GM23338 (cell line): Measurements from ENCODE around the gene SIN3B. TPM values are rescaled to one million over a fixed set of nuclear protein-coding genes. Genes with fewer than 3 reads are reported as not detected.

Experiments
- ATAC-seq: fragments of 200-7000 bp; cut with Tn5 transposase; 3 replicates; pipeline ENCODE4 v1.9.1; 2020
- DNase-seq: peaks from one replicate; pipeline ENCODE4 v3.0.0-alpha.2; 2015; ENCODE audit warnings: low spot score
- H2AFZ ChIP-seq: fragments of 200-600 bp; sonication (generic); 2 replicates; pipeline ENCODE4 v1.8.0; 2016; ENCODE audit warnings: antibody characterized with exemption, mild to moderate bottlenecking, moderate library complexity
- H3F3A ChIP-seq: fragments of 200-600 bp; sonication (generic); replicated peaks from 2 replicates; pipeline ENCODE4 v1.8.0; 2017; ENCODE audit warnings: antibody characterized with exemption, mixed run types, low read depth
- H3K27ac ChIP-seq: fragments of 200-600 bp; sonication (generic); 2 replicates; pipeline ENCODE4 v1.6.1; 2016; ENCODE audit warnings: low read depth
- H3K27me3 ChIP-seq: fragments of 200-600 bp; sonication (generic); 2 replicates; pipeline ENCODE4 v1.8.0; 2016; ENCODE audit warnings: mild to moderate bottlenecking, mixed run types, moderate library complexity; ENCODE audit not compliant: insufficient read depth
- H3K36me3 ChIP-seq: fragments of 200-600 bp; sonication (generic); 2 replicates; pipeline ENCODE4 v1.8.0; 2016; ENCODE audit warnings: mild to moderate bottlenecking; ENCODE audit not compliant: insufficient read depth
- H3K4me1 ChIP-seq: fragments of 200-600 bp; sonication (generic); 2 replicates; pipeline ENCODE4 v1.8.0; 2016; ENCODE audit warnings: mild to moderate bottlenecking, moderate library complexity; ENCODE audit not compliant: insufficient read depth
- H3K4me2 ChIP-seq: fragments of 200-600 bp; sonication (generic); 2 replicates; pipeline ENCODE4 v1.7.1; 2017; ENCODE audit warnings: mixed run types
- H3K4me3 ChIP-seq: fragments of 200-600 bp; sonication (generic); 2 replicates; pipeline ENCODE4 v1.6.1; 2016; ENCODE audit warnings: mixed run types
- H3K79me2 ChIP-seq: fragments of 200-600 bp; sonication (generic); replicated peaks from 2 replicates; pipeline ENCODE4 v1.8.0; 2017; ENCODE audit warnings: mild to moderate bottlenecking; ENCODE audit not compliant: insufficient read depth
- H3K9me2 ChIP-seq: fragments of 200-600 bp; sonication (generic); 2 replicates; pipeline ENCODE4 v1.8.0; 2017; ENCODE audit not compliant: insufficient read depth
- H4K20me1 ChIP-seq: fragments of 200-600 bp; sonication (generic); replicated peaks from 2 replicates; pipeline ENCODE4 v1.8.0; 2017; ENCODE audit warnings: mild to moderate bottlenecking; ENCODE audit not compliant: insufficient read depth
- H3K27ac Mint-ChIP-seq: 2 replicates; pipeline ENCODE4 v1.8.0; 2020; ENCODE audit warnings: inconsistent platforms, mild to moderate bottlenecking, moderate library complexity, mixed read lengths
- H3K27me3 Mint-ChIP-seq: 3 replicates; pipeline ENCODE4 v1.8.0; 2022; ENCODE audit warnings: low read depth, mild to moderate bottlenecking, moderate library complexity, mixed read lengths, inconsistent platforms; ENCODE audit not compliant: insufficient read depth, poor library complexity
- H3K36me3 Mint-ChIP-seq: 3 replicates; pipeline ENCODE4 v1.8.0; 2021; ENCODE audit warnings: low read depth, mild to moderate bottlenecking, inconsistent platforms, moderate library complexity, mixed read lengths
- H3K4me1 Mint-ChIP-seq: 3 replicates; pipeline ENCODE4 v1.8.0; 2020; ENCODE audit warnings: mild to moderate bottlenecking, inconsistent platforms, mixed read lengths
- H3K4me3 Mint-ChIP-seq: 3 replicates; pipeline ENCODE4 v1.8.0; 2021; ENCODE audit warnings: moderate library complexity, mild to moderate bottlenecking, inconsistent platforms, mixed read lengths
- H3K9me3 Mint-ChIP-seq: 3 replicates; pipeline ENCODE4 v1.8.0; 2020; ENCODE audit warnings: moderate library complexity, mild to moderate bottlenecking, inconsistent platforms, mixed read lengths
- CTCF ChIP-seq, 2 experiments: fragments of 200-600 bp in 1 of 2; sonication (generic) in 1 of 2; conservative IDR thresholded peaks; 2 replicates each; pipeline versions ENCODE4 v1.5.1 to v1.6.1; 2016 to 2017; ENCODE audit warnings: antibody characterized with exemption in 2 of 2, low read depth in 2 of 2, mild to moderate bottlenecking in 2 of 2, moderate library complexity in 1 of 2
- EZH2 ChIP-seq: fragments of 200-600 bp; sonication (generic); IDR thresholded peaks from one replicate; pipeline ENCODE4 v1.8.0; 2017; ENCODE audit warnings: antibody characterized with exemption, mild to moderate bottlenecking, low read depth; ENCODE audit not compliant: unreplicated experiment
- JUNB ChIP-seq: IDR thresholded peaks from one replicate; pipeline ENCODE4 v1.6.1; 2016; ENCODE audit warnings: antibody characterized with exemption; ENCODE audit not compliant: unreplicated experiment
- POLR2AphosphoS5 ChIP-seq: IDR thresholded peaks from 2 replicates; pipeline ENCODE4 v1.6.1; 2016; ENCODE audit warnings: antibody characterized with exemption, low read depth
- REST ChIP-seq: IDR thresholded peaks from one replicate; pipeline ENCODE4 v1.6.1; 2018; ENCODE audit warnings: antibody characterized with exemption; ENCODE audit not compliant: unreplicated experiment
- STAT1 ChIP-seq: IDR thresholded peaks from one replicate; pipeline ENCODE4 v1.6.1; 2016; ENCODE audit warnings: antibody characterized with exemption; ENCODE audit not compliant: unreplicated experiment
- ZNF331 ChIP-seq: fragments of 250-450 bp; sonication (Bioruptor Pico); IDR thresholded peaks from 2 replicates; pipeline ENCODE4 v1.5.0; 2020; ENCODE audit warnings: low read depth, mild to moderate bottlenecking, moderate library complexity
- ZNF462 ChIP-seq: fragments of 250-450 bp; sonication (Bioruptor Pico); IDR thresholded peaks from 2 replicates; pipeline ENCODE4 v1.5.0; 2020; ENCODE audit warnings: mild to moderate bottlenecking, moderate library complexity
- polyA plus RNA-seq: library from polyadenylated mRNA; unstranded; fragments of >200 nt; fragmentation: Nextera tagmentation; extraction: Ambion mirVana; gene quantifications from 2 replicates; pipeline ENCODE4 v1.2.1, GENCODE V29; 2016
- total RNA-seq: library from RNA; depleted of rRNA; stranded (reverse); fragments of >200 nt; shearing (Covaris generic); gene quantifications from 2 replicates; pipeline ENCODE4 v1.2.3, GENCODE V29; 2014

SIN3B gene
- total and polyA plus RNA-seq, 2 experiments from 2014 or later, result 37.6 to 68.6 TPM

- Histone ChIP-seq H3K27ac (no peak overlapping the region), H3K4me3 (no peak overlapping the region), H3K79me2 (0 out of 2 replicates have a peak, but pooled peaks cover 6% of the 10 kb centered on the region), H3K4me2 (no peak overlapping the region), H3K27me3 (no peaks in the 10 kb centered on the region), H3K4me1 (no peaks in the 10 kb centered on the region), H3K36me3 (peaks cover 27% of the 10 kb centered on the region), H3K9me2 (no peaks in the 10 kb centered on the region), H3F3A (no peaks in the 10 kb centered on the region), H2AFZ (no peak overlapping the region), H4K20me1 (0 out of 2 replicates have a peak, but pooled peaks cover 4% of the 10 kb centered on the region)
- H3K4me3 Mint-ChIP-seq, result no peak overlapping the region
- DNase-seq, result no peak
- TF ChIP-seq REST, result no peak
- TF ChIP-seq ZNF331 (CRISPR knock-in tag), result no peak
- no peak for TF ChIP-seq EZH2
- TF ChIP-seq CTCF (conservative IDR thresholded peaks at IDR 0.05; ENCODE audit: low read depth in 2 of 2), result no peak
- no peak for TF ChIP-seq JUNB
- TF ChIP-seq STAT1, result no peak
- TF ChIP-seq ZNF462, result no peak
- no peak for TF ChIP-seq POLR2AphosphoS5
- peaks cover 73% of the 10 kb centered on the region for H3K36me3 Mint-ChIP-seq
- no peaks in the 10 kb centered on the region for H3K4me1 Mint-ChIP-seq
- H3K27me3 Mint-ChIP-seq, result peaks cover 11% of the 10 kb centered on the region
- no peak overlapping the region for H3K27ac Mint-ChIP-seq
- ATAC-seq, result no peak
- no peaks in the 10 kb centered on the region for H3K9me3 Mint-ChIP-seq
These were observed 23.9 kb downstream of the SIN3B start for GRCh38 chr19:16853066-16853465.
